HEK293 (cell line): ENCODE measurements around the gene EVA1C.

Experiments used
- SP2 ChIP-seq: fragments of 450-650 bp; formaldehyde crosslinking; IDR thresholded peaks from 2 replicates; pipeline ENCODE4 v1.5.1; 2016; ENCODE audit warnings: missing biosample characterization, missing genetic modification characterization
- ZNF138 ChIP-seq: fragments of 450-650 bp; formaldehyde crosslinking; IDR thresholded peaks from 2 replicates; pipeline ENCODE4 v1.5.1; 2016; ENCODE audit warnings: missing biosample characterization, missing genetic modification characterization, borderline replicate concordance
- ZNF580 ChIP-seq: fragments of 450-650 bp; formaldehyde crosslinking; IDR thresholded peaks from 2 replicates; pipeline ENCODE4 v1.5.1; 2016; ENCODE audit warnings: missing biosample characterization, missing genetic modification characterization

GRCh38 chr21:32494934-32495709 lies 82.6 kb downstream of the EVA1C start:
- no peak for TF ChIP-seq ZNF580 (tag by site-specific recombination)
- TF ChIP-seq ZNF138 (tag by site-specific recombination): no peak
- TF ChIP-seq SP2 (tag by site-specific recombination): no peak
